GM18951 (cell line): ENCODE results near the gene CENATAC.

Source experiments
- POLR2A ChIP-seq: IDR thresholded peaks from 4 replicates; pipeline ENCODE4 v1.6.1; 2011; ENCODE audit warnings: mild to moderate bottlenecking; ENCODE audit not compliant: insufficient read length, insufficient read depth; ENCODE audit errors: extremely low read depth
- in situ Hi-C: fragments of 300-500 bp; cut with MboI; formaldehyde crosslinking; loops from one replicate; pipeline ENCODE4 v1.12.0; 2022; ENCODE audit warnings: low sequenced_read_pairs, mixed read lengths, inconsistent platforms; ENCODE audit not compliant: unreplicated experiment

Gene CENATAC

DNA sequence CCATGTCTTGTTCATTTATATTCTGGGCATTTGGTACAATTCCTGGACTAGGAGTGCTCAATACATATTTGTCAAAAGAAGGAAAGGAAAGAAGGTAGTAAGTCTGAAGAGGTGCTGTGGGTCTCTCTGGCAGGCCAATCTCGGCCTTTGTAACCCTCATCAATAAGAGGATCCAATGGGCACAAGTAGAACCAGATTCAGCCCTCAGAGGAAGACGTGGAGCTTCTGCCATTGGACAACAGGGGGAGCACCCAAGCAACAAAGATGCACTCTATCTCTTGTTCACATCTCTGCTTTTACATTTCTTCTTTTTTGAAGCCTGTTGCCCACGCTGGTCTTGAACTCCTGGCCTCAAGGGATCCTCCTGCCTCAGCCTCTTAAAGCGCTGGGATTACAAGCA is 67.4 kb downstream of the CENATAC start:
- no peak for TF ChIP-seq POLR2A
- in situ Hi-C loops = no loop called here
